B cell (primary cell): Measurements from ENCODE around the gene EFNB2.

Experiments
- EZH2 ChIP-seq: IDR thresholded peaks from 2 replicates; pipeline ENCODE4 v1.6.1; 2012; ENCODE audit warnings: borderline replicate concordance, low read depth, mild to moderate bottlenecking, moderate library complexity, low read length; ENCODE audit not compliant: insufficient read depth, poor library complexity, severe bottlenecking
- TF ChIP-seq, protein P1 (sequence below): fragments of 200-600 bp; IDR thresholded peaks from one replicate; pipeline ENCODE4 v1.8.0; 2022; ENCODE audit warnings: antibody characterized with exemption, mild to moderate bottlenecking

GRCh38 chr13:106455190-106455589 is 80.3 kb downstream of the EFNB2 start:
- TF ChIP-seq, protein P1, sequence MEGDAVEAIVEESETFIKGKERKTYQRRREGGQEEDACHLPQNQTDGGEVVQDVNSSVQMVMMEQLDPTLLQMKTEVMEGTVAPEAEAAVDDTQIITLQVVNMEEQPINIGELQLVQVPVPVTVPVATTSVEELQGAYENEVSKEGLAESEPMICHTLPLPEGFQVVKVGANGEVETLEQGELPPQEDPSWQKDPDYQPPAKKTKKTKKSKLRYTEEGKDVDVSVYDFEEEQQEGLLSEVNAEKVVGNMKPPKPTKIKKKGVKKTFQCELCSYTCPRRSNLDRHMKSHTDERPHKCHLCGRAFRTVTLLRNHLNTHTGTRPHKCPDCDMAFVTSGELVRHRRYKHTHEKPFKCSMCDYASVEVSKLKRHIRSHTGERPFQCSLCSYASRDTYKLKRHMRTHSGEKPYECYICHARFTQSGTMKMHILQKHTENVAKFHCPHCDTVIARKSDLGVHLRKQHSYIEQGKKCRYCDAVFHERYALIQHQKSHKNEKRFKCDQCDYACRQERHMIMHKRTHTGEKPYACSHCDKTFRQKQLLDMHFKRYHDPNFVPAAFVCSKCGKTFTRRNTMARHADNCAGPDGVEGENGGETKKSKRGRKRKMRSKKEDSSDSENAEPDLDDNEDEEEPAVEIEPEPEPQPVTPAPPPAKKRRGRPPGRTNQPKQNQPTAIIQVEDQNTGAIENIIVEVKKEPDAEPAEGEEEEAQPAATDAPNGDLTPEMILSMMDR = no peak
- TF ChIP-seq EZH2 = no peak
